ENCODE measurements around the gene TMEM209. TPM values are rescaled to one million over a fixed set of nuclear protein-coding genes. Genes with fewer than 3 reads are reported as not detected.

The TMEM209 gene
- total RNA-seq, 1 experiment from 2014 or later: 21.0 TPM

DNA sequence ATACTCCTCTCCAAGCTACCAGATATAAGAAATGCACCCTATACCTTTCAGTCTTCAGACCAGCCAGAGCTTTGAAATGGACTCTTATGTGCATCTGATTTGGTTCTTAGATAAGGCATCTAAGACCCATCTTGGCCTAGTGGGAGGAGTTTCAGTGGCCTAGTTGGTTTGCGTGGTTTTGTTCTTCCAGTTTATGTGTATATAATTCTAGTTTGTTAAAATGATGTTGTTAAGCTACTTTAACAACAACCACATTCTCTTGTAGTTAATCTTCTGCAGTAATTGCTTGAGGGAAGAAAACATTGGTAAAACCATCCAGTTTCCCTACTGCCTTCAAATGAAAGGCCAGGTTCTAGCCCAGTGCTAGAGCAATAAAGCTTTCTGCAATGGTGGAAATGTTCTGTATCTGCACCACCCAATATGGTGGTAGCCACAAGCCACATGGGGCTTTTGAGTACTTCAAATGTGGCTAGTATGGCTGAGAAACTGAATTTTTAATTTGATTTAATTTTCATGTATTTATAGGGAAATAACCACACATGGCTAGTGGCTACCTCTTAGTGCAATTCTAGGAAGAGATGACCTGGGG is 68.5 kb downstream of the TMEM209 start (continued):
- TF ChIP-seq ELF4 (CRISPR knock-in tag; IDR thresholded peaks at IDR 0.05; ENCODE audit: low read depth): no peak
- no peak for TF ChIP-seq HMGXB4 (CRISPR knock-in tag; IDR thresholded peaks at IDR 0.05)

GRCh38 chr7:130135208-130136205 is 69.7 kb downstream of the TMEM209 start:
- TF ChIP-seq ZNF121 (CRISPR knock-in tag; IDR thresholded peaks at IDR 0.05) (no peak), PRRX2 (CRISPR knock-in tag; IDR thresholded peaks at IDR 0.05) (no peak), ERG (CRISPR knock-in tag; IDR thresholded peaks at IDR 0.05) (no peak), ESRRA (CRISPR knock-in tag; IDR thresholded peaks at IDR 0.05; ENCODE audit: borderline replicate concordance) (no peak), KAT7 (CRISPR knock-in tag; IDR thresholded peaks at IDR 0.05; ENCODE audit: borderline replicate concordance) (no peak), FOXK1 (CRISPR knock-in tag; IDR thresholded peaks at IDR 0.05) (no peak), ATF6 (CRISPR knock-in tag; IDR thresholded peaks at IDR 0.05) (no peak), ZNF416 (CRISPR knock-in tag; IDR thresholded peaks at IDR 0.05) (no peak), JAZF1 (CRISPR knock-in tag; IDR thresholded peaks at IDR 0.05) (no peak), CBFB (CRISPR knock-in tag; IDR thresholded peaks at IDR 0.05; ENCODE audit: low read depth) (no peak), ATF1 (CRISPR knock-in tag; IDR thresholded peaks at IDR 0.05) (no peak)
- Mint-ChIP-seq H3K36me3 (peaks cover 4% of the 10 kb centered on the region), H3K27me3 (ENCODE audit: low read depth) (peaks cover 8% of the 10 kb centered on the region), H3K9me3 (no peaks in the 10 kb centered on the region), H3K27ac (no peak overlapping the region), H3K4me3 (no peak overlapping the region), H3K4me1 (peaks cover 24% of the 10 kb centered on the region)
- POLR2A ChIA-PET: interaction anchor here (0.6 kb wide), 1 partner anchor 138 kb away, joined by 5 read pairs; no protein-coding TSS in a partner anchor
- CTCF ChIA-PET: interaction anchor here (1.3 to 1.8 kb wide), 2 partner anchors 20 to 63 kb away, joined by 3 to 8 read pairs; no protein-coding TSS in a partner anchor
- no peak for ATAC-seq
- no peak for DNase-seq (ENCODE audit: low spot score)

- Mint-ChIP-seq H3K9me3 (no peaks in the 10 kb centered on the region), H3K27ac (no peak overlapping the region), H3K27me3 (ENCODE audit: low read depth) (peaks cover under 1% of the 10 kb centered on the region; the same call in 1 of the 2 replicates), H3K4me1 (peaks cover 17% of the 10 kb centered on the region), H3K36me3 (peaks cover 8% of the 10 kb centered on the region), H3K4me3 (no peak overlapping the region)
- POLR2A ChIA-PET: interaction anchor here (1.7 kb wide), 1 partner anchor 64 kb away, joined by 3 read pairs; the partner anchor contains the start of gene KLHDC10
- CTCF ChIA-PET: interaction anchor here (0.9 to 1.8 kb wide), 4 partner anchors 20 to 64 kb away, joined by 3 to 8 read pairs (median 4); partner anchors contain the start of gene KLHDC10
- no peak for DNase-seq (ENCODE audit: low spot score)
- ATAC-seq: no peak
- TF ChIP-seq MYBL2 (CRISPR knock-in tag; IDR thresholded peaks at IDR 0.05): no peak
- TF ChIP-seq ETV6 (CRISPR knock-in tag; IDR thresholded peaks at IDR 0.05): no peak
- TF ChIP-seq ELF4 (CRISPR knock-in tag; IDR thresholded peaks at IDR 0.05; ENCODE audit: low read depth): no peak
- TF ChIP-seq FOXK1 (CRISPR knock-in tag; IDR thresholded peaks at IDR 0.05): no peak
- no peak for TF ChIP-seq MAX (CRISPR knock-in tag; IDR thresholded peaks at IDR 0.05)
- TF ChIP-seq, protein P1, sequence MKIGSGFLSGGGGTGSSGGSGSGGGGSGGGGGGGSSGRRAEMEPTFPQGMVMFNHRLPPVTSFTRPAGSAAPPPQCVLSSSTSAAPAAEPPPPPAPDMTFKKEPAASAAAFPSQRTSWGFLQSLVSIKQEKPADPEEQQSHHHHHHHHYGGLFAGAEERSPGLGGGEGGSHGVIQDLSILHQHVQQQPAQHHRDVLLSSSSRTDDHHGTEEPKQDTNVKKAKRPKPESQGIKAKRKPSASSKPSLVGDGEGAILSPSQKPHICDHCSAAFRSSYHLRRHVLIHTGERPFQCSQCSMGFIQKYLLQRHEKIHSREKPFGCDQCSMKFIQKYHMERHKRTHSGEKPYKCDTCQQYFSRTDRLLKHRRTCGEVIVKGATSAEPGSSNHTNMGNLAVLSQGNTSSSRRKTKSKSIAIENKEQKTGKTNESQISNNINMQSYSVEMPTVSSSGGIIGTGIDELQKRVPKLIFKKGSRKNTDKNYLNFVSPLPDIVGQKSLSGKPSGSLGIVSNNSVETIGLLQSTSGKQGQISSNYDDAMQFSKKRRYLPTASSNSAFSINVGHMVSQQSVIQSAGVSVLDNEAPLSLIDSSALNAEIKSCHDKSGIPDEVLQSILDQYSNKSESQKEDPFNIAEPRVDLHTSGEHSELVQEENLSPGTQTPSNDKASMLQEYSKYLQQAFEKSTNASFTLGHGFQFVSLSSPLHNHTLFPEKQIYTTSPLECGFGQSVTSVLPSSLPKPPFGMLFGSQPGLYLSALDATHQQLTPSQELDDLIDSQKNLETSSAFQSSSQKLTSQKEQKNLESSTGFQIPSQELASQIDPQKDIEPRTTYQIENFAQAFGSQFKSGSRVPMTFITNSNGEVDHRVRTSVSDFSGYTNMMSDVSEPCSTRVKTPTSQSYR (CRISPR knock-in tag; IDR thresholded peaks at IDR 0.05): no peak
- no peak for TF ChIP-seq USF2 (CRISPR knock-in tag; IDR thresholded peaks at IDR 0.05)
- no peak for TF ChIP-seq ZSCAN18 (CRISPR knock-in tag; IDR thresholded peaks at IDR 0.05)
Observed at GRCh38 chr7:130134726-130135125, 70.5 kb downstream of the TMEM209 start.
